Heart left ventricle (tissue), 13 donors: ENCODE data around the gene RNF208.

ENCODE experiments used
- POLR2A ChIP-seq, 2 donors: fragments of 450-650 bp; IDR thresholded peaks; one replicate each; pipeline ENCODE4 v1.6.1; 2017; ENCODE audit warnings: antibody characterized with exemption in 2 of 2, mild to moderate bottlenecking in 2 of 2, moderate library complexity in 2 of 2
- TF ChIP-seq, protein P1 (sequence below), 12 donors: fragments of 200-600 bp; sonication (generic) in 4 of 12; IDR thresholded peaks; one replicate each; pipeline versions ENCODE4 v1.5.0 to v1.8.0; 2018 to 2022; ENCODE audit warnings: antibody characterized with exemption in 12 of 12, mild to moderate bottlenecking in 5 of 12
- donor health status: ischemic (EF 13 %, LVEDD 7.1; RV severe dilation, severe dysfunction).
- donor health status: DM: no; HTN: yes; CAD: no.
- donor health status: DM: no; HTN: no; CAD: no.
- donor health status: ischemic (EF 25% LVEDD 6.9; RV normal size, moderate dysfunction).
- donor health status: ischemic (EF 25% LVEDD 5.7; RV mildly dilated, moderate dysfunction).
- donor health status: ischemic (EF 35%, LVEDD 5.7; RV mildly dilated, moderate dysfunction).
- donor health status: nonischemic (EF 11% LVEDD 7.7; RV severe dilation, severe dysfunction).
- donor health status: DM: yes; HTN: yes; CAD: no.
- donor health status: PGD.
- donor health status: ischemic (EF 29% LVEDD 5.4; RV normal size, mild dysfunction).
- donor health status: nonischemic (EF 23%, LVEDD 6.1; RV moderate dilation, normal function).

DNA sequence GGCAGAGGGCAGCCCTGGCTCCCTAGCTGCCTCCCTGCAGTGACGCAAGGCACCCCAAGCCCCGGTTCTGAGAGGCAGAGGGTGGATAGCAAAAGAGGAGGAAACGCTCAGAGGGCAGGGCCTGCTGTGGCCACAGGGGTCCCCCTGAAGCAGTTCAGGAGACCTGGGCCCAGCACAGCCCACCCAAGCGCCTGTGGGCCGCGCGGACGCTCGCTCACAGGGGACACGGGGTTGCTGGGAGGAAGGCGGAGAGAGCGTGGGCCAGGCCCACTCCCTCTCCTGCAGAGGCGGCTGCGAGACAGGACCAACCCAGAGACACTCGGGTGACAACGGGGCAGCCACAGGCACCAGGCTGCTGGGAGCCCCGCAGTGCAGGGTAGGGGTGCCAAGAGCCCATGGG, 42.3 kb downstream of the RNF208 start:
- TF ChIP-seq POLR2A (IDR thresholded peaks at IDR 0.05) = no peak
- TF ChIP-seq, protein P1, sequence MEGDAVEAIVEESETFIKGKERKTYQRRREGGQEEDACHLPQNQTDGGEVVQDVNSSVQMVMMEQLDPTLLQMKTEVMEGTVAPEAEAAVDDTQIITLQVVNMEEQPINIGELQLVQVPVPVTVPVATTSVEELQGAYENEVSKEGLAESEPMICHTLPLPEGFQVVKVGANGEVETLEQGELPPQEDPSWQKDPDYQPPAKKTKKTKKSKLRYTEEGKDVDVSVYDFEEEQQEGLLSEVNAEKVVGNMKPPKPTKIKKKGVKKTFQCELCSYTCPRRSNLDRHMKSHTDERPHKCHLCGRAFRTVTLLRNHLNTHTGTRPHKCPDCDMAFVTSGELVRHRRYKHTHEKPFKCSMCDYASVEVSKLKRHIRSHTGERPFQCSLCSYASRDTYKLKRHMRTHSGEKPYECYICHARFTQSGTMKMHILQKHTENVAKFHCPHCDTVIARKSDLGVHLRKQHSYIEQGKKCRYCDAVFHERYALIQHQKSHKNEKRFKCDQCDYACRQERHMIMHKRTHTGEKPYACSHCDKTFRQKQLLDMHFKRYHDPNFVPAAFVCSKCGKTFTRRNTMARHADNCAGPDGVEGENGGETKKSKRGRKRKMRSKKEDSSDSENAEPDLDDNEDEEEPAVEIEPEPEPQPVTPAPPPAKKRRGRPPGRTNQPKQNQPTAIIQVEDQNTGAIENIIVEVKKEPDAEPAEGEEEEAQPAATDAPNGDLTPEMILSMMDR (IDR thresholded peaks at IDR 0.05) = no peak
